DOHH2 (cell line): ENCODE measurements around the gene CHTF8.

Experiments used
- EZH2phosphoT487 ChIP-seq: fragments of 200-600 bp; sonication (generic); IDR thresholded peaks from 2 replicates; pipeline ENCODE4 v1.6.1; 2017; ENCODE audit warnings: borderline replicate concordance, mild to moderate bottlenecking, antibody characterized with exemption, low read length, moderate library complexity, mixed read lengths
- TF ChIP-seq, protein P1 (sequence below): fragments of 200-600 bp; sonication (generic); IDR thresholded peaks from one replicate; pipeline ENCODE4 v1.5.1; 2014; ENCODE audit warnings: antibody characterized with exemption, mild to moderate bottlenecking, low read depth, low read length; ENCODE audit not compliant: poor library complexity, severe bottlenecking

DNA sequence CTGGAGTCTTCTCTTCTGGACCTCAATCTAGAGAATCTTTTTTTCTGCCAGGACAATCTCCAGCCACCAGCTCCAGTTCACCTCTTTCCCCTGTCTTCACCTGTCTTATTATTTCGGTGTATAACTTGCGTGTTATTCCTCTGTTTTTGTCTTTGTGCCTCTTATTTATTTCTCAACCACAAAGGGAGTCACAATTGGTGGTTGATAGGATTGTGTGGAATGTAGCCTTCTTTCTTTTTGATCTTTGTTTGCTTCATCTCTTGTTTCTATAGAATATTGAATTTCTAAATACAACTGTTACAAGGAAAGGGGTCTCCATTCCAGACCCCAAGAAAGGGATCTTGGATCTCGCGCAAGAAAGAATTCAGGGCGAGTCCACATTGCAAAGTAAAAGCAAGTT is 62.9 kb downstream of the CHTF8 start:
- TF ChIP-seq, protein P1, sequence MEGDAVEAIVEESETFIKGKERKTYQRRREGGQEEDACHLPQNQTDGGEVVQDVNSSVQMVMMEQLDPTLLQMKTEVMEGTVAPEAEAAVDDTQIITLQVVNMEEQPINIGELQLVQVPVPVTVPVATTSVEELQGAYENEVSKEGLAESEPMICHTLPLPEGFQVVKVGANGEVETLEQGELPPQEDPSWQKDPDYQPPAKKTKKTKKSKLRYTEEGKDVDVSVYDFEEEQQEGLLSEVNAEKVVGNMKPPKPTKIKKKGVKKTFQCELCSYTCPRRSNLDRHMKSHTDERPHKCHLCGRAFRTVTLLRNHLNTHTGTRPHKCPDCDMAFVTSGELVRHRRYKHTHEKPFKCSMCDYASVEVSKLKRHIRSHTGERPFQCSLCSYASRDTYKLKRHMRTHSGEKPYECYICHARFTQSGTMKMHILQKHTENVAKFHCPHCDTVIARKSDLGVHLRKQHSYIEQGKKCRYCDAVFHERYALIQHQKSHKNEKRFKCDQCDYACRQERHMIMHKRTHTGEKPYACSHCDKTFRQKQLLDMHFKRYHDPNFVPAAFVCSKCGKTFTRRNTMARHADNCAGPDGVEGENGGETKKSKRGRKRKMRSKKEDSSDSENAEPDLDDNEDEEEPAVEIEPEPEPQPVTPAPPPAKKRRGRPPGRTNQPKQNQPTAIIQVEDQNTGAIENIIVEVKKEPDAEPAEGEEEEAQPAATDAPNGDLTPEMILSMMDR, result no peak
- TF ChIP-seq EZH2phosphoT487, result no peak
